HEK293 (cell line): ENCODE measurements around the gene CEP104.

ENCODE experiments used
- CTCF ChIA-PET: fragments of 350-600 bp; formaldehyde crosslinking; extraction: SDS; loops from one replicate; lab custom pipeline; 2021; ENCODE audit warnings: antibody characterized with exemption; lab: Yijun Ruan, JAX
- POLR2A ChIA-PET: fragments of 300-600 bp; formaldehyde crosslinking; extraction: SDS; loops from one replicate; lab custom pipeline; 2020; ENCODE audit warnings: antibody characterized with exemption, inconsistent platforms; lab: Yijun Ruan, JAX
- H3K27ac ChIP-seq: fragments of 200-500 bp; sonication (Bioruptor generic); 2 replicates; pipeline ENCODE4 v1.5.1; 2014; ENCODE audit warnings: low read depth, low read length, control low read depth, inconsistent platforms; ENCODE audit errors: extremely low read depth
- H3K36me3 ChIP-seq, 2 experiments: fragments of 200-500 bp in 1 of 2; sonication (Bioruptor generic) in 1 of 2; 1 replicate in 1 of 2; 2 replicates in 1 of 2; pipeline ENCODE4 v1.5.1; 2014 to 2017; ENCODE audit warnings: inconsistent platforms in 2 of 2, low read length in 2 of 2; ENCODE audit not compliant: control insufficient read depth in 2 of 2, insufficient read depth in 1 of 2
- H3K4me1 ChIP-seq: fragments of 200-500 bp; sonication (Bioruptor generic); 2 replicates; pipeline ENCODE4 v1.5.1; 2014; ENCODE audit warnings: mild to moderate bottlenecking, low read length, inconsistent platforms; ENCODE audit not compliant: control insufficient read depth, insufficient read depth
- H3K4me3 ChIP-seq: 2 replicates; pipeline ENCODE4 v1.5.1; 2011; ENCODE audit warnings: low read depth, mild to moderate bottlenecking, control low read depth, low read length, moderate library complexity
- H3K9me3 ChIP-seq: fragments of 200-500 bp; sonication (Bioruptor generic); 2 replicates; pipeline ENCODE4 v1.5.1; 2014; ENCODE audit warnings: low read depth, low read length, inconsistent platforms; ENCODE audit not compliant: control insufficient read depth, insufficient read depth
- GLI2 ChIP-seq: fragments of 450-650 bp; formaldehyde crosslinking; IDR thresholded peaks from 2 replicates; pipeline ENCODE4; 2017; ENCODE audit warnings: missing biosample characterization, missing genetic modification characterization, low read depth, borderline replicate concordance
- GLI4 ChIP-seq: fragments of 450-650 bp; formaldehyde crosslinking; IDR thresholded peaks from 2 replicates; pipeline ENCODE4 v1.5.1; 2016; ENCODE audit warnings: missing biosample characterization, missing genetic modification characterization
- INSM2 ChIP-seq: fragments of 450-650 bp; formaldehyde crosslinking; IDR thresholded peaks from 2 replicates; pipeline ENCODE4 v1.5.1; 2016; ENCODE audit warnings: missing biosample characterization, missing genetic modification characterization
- KLF8 ChIP-seq: fragments of 450-650 bp; formaldehyde crosslinking; IDR thresholded peaks from 2 replicates; pipeline ENCODE4 v1.5.1; 2016; ENCODE audit warnings: missing biosample characterization, missing genetic modification characterization
- REPIN1 ChIP-seq: fragments of 450-650 bp; formaldehyde crosslinking; IDR thresholded peaks from 2 replicates; pipeline ENCODE4 v1.5.1; 2017; ENCODE audit warnings: missing biosample characterization, missing genetic modification characterization, low read depth
- SCRT1 ChIP-seq: fragments of 450-650 bp; formaldehyde crosslinking; IDR thresholded peaks from 2 replicates; pipeline ENCODE4 v1.5.1; 2016; ENCODE audit warnings: missing biosample characterization, missing genetic modification characterization, borderline replicate concordance
- SP2 ChIP-seq: fragments of 450-650 bp; formaldehyde crosslinking; IDR thresholded peaks from 2 replicates; pipeline ENCODE4 v1.5.1; 2016; ENCODE audit warnings: missing biosample characterization, missing genetic modification characterization
- ZBTB1 ChIP-seq: fragments of 450-650 bp; formaldehyde crosslinking; IDR thresholded peaks from 2 replicates; pipeline ENCODE4 v1.5.1; 2016; ENCODE audit warnings: missing biosample characterization, missing genetic modification characterization
- ZBTB11 ChIP-seq: fragments of 450-650 bp; formaldehyde crosslinking; conservative IDR thresholded peaks from 2 replicates; pipeline ENCODE4 v1.5.1; 2016; ENCODE audit warnings: low read depth, missing biosample characterization, missing genetic modification characterization
- ZNF2 ChIP-seq: fragments of 450-650 bp; formaldehyde crosslinking; IDR thresholded peaks from 2 replicates; pipeline ENCODE4 v1.5.1; 2016; ENCODE audit warnings: missing biosample characterization, missing genetic modification characterization
- ZNF211 ChIP-seq: fragments of 450-650 bp; formaldehyde crosslinking; IDR thresholded peaks from 2 replicates; pipeline ENCODE4 v1.5.1; 2016; ENCODE audit warnings: low read depth, missing biosample characterization, missing genetic modification characterization
- ZNF48 ChIP-seq: fragments of 450-650 bp; formaldehyde crosslinking; IDR thresholded peaks from 2 replicates; pipeline ENCODE4 v1.5.1; 2016; ENCODE audit warnings: missing biosample characterization, missing genetic modification characterization
- ZNF510 ChIP-seq: fragments of 450-650 bp; formaldehyde crosslinking; IDR thresholded peaks from 2 replicates; pipeline ENCODE4 v1.5.1; 2018; ENCODE audit warnings: mild to moderate bottlenecking, missing genetic modification characterization, missing biosample characterization; ENCODE audit not compliant: insufficient replicate concordance
- ZNF549 ChIP-seq: fragments of 450-650 bp; IDR thresholded peaks from 2 replicates; pipeline ENCODE4 v1.5.1; 2018; ENCODE audit warnings: missing biosample characterization, missing genetic modification characterization, mild to moderate bottlenecking, inconsistent platforms, moderate library complexity
- ZNF558 ChIP-seq: fragments of 450-650 bp; formaldehyde crosslinking; IDR thresholded peaks from 2 replicates; pipeline ENCODE4 v1.5.1; 2016; ENCODE audit warnings: missing biosample characterization, missing genetic modification characterization
- ZNF571 ChIP-seq: fragments of 450-650 bp; formaldehyde crosslinking; IDR thresholded peaks from 2 replicates; pipeline ENCODE4 v1.5.0; 2017; ENCODE audit warnings: missing biosample characterization, missing genetic modification characterization
- ZNF600 ChIP-seq: fragments of 450-650 bp; formaldehyde crosslinking; IDR thresholded peaks from 2 replicates; pipeline ENCODE4 v1.5.1; 2016; ENCODE audit warnings: missing biosample characterization, missing genetic modification characterization
- ZNF670 ChIP-seq: fragments of 450-650 bp; formaldehyde crosslinking; IDR thresholded peaks from 2 replicates; pipeline ENCODE4 v1.5.1; 2016; ENCODE audit warnings: missing biosample characterization, missing genetic modification characterization, low read depth
- TF ChIP-seq, protein P1 (sequence below): fragments of 450-650 bp; formaldehyde crosslinking; IDR thresholded peaks from 2 replicates; pipeline ENCODE4 v1.5.1; 2016; ENCODE audit warnings: missing biosample characterization, missing genetic modification characterization
- TF ChIP-seq, protein P2 (sequence below): fragments of 450-650 bp; formaldehyde crosslinking; IDR thresholded peaks from 2 replicates; pipeline ENCODE4 v1.5.0; 2017; ENCODE audit warnings: missing biosample characterization, missing genetic modification characterization, borderline replicate concordance

Gene CEP104

GRCh38 chr1:3816331-3817137, 40.5 kb downstream of the CEP104 start:
- Histone ChIP-seq H3K36me3 (peaks cover 0 to 71% of the 10 kb centered on the region in 2 experiments; a peak in 1 of 3 replicates), H3K27ac (no peak overlapping the region)
- CTCF ChIA-PET, result no interaction called here
- TF ChIP-seq ZNF600 (tag by site-specific recombination), result no peak
- TF ChIP-seq ZBTB11, result no peak
- TF ChIP-seq ZBTB1, result no peak
- no peak for TF ChIP-seq GLI2 (tag by site-specific recombination)
- no peak for TF ChIP-seq ZNF571
- no peak for TF ChIP-seq ZNF510 (tag by site-specific recombination)
- no peak for TF ChIP-seq INSM2 (tag by site-specific recombination)
- no peak for TF ChIP-seq REPIN1
- TF ChIP-seq, protein P1, sequence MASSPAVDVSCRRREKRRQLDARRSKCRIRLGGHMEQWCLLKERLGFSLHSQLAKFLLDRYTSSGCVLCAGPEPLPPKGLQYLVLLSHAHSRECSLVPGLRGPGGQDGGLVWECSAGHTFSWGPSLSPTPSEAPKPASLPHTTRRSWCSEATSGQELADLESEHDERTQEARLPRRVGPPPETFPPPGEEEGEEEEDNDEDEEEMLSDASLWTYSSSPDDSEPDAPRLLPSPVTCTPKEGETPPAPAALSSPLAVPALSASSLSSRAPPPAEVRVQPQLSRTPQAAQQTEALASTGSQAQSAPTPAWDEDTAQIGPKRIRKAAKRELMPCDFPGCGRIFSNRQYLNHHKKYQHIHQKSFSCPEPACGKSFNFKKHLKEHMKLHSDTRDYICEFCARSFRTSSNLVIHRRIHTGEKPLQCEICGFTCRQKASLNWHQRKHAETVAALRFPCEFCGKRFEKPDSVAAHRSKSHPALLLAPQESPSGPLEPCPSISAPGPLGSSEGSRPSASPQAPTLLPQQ, result no peak
- TF ChIP-seq ZNF670, result no peak
- no peak for TF ChIP-seq SP2 (tag by site-specific recombination)
- TF ChIP-seq ZNF558 (tag by site-specific recombination), result no peak
- TF ChIP-seq, protein P2, sequence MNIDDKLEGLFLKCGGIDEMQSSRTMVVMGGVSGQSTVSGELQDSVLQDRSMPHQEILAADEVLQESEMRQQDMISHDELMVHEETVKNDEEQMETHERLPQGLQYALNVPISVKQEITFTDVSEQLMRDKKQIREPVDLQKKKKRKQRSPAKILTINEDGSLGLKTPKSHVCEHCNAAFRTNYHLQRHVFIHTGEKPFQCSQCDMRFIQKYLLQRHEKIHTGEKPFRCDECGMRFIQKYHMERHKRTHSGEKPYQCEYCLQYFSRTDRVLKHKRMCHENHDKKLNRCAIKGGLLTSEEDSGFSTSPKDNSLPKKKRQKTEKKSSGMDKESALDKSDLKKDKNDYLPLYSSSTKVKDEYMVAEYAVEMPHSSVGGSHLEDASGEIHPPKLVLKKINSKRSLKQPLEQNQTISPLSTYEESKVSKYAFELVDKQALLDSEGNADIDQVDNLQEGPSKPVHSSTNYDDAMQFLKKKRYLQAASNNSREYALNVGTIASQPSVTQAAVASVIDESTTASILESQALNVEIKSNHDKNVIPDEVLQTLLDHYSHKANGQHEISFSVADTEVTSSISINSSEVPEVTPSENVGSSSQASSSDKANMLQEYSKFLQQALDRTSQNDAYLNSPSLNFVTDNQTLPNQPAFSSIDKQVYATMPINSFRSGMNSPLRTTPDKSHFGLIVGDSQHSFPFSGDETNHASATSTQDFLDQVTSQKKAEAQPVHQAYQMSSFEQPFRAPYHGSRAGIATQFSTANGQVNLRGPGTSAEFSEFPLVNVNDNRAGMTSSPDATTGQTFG, result no peak
- no peak for TF ChIP-seq ZNF48
- no peak for TF ChIP-seq ZNF2
- TF ChIP-seq ZNF549 (tag by site-specific recombination), result no peak
- TF ChIP-seq ZNF211 (tag by site-specific recombination), result no peak
- TF ChIP-seq KLF8, result no peak
- TF ChIP-seq SCRT1 (tag by site-specific recombination), result no peak
- TF ChIP-seq GLI4, result no peak
- TF ChIP-seq, all 188 proteins: peak for 0
- no peaks in the 10 kb centered on the region; the same call in 1 of the 2 replicates for H3K4me1 ChIP-seq
- H3K4me3 ChIP-seq, result no peak overlapping the region
- no peaks in the 10 kb centered on the region for H3K9me3 ChIP-seq
- POLR2A ChIA-PET, result no interaction called here
